Stimulated activated naive CD8-positive, alpha-beta T cell treated with anti-CD3 and anti-CD28 coated beads, Interleukin-15, amount 100 ng/mL, for 72 hours (primary cell): ENCODE measurements around the gene BEGAIN.
A peak's percentile ranks its signal among the peaks of the same experiment; 100 is the strongest.

Source experiments
- ATAC-seq: fragments of 150-1000 bp; cut with Tn5 transposase; 2 replicates; pipeline ENCODE4 v1.10.0; 2021; ENCODE audit warnings: mild to moderate bottlenecking, moderate library complexity
- DNase-seq, 2 donors: peaks; one replicate each; pipeline ENCODE4 v3.0.0; 2021 to 2022
- H3K27ac Mint-ChIP-seq, 2 donors: one replicate each; pipeline ENCODE4 v1.8.0; 2022; ENCODE audit warnings: mild to moderate bottlenecking in 2 of 2, mixed read lengths in 2 of 2, moderate library complexity in 2 of 2
- H3K27me3 Mint-ChIP-seq: one replicate; pipeline ENCODE4 v1.8.0; 2022; ENCODE audit warnings: mixed read lengths
- H3K4me1 Mint-ChIP-seq: one replicate; pipeline ENCODE4 v1.8.0; 2022; ENCODE audit warnings: mild to moderate bottlenecking, mixed read lengths
- H3K4me3 Mint-ChIP-seq, 2 donors: one replicate each; pipeline ENCODE4 v1.8.0; 2022; ENCODE audit warnings: mild to moderate bottlenecking in 2 of 2, mixed read lengths in 2 of 2, moderate library complexity in 1 of 2
- H3K9me3 Mint-ChIP-seq, 2 donors: one replicate each; pipeline ENCODE4 v1.8.0; 2022; ENCODE audit warnings: mixed read lengths in 2 of 2

The BEGAIN gene

GRCh38 chr14:100608064-100608463 is 20.8 kb upstream of the BEGAIN start:
- Mint-ChIP-seq H3K27ac (no peak overlapping the region), H3K4me3 (no peak overlapping the region), H3K9me3 (peaks cover 0 to 8% of the 10 kb centered on the region in 2 donors), H3K27me3 (peaks cover 22% of the 10 kb centered on the region), H3K4me1 (no peaks in the 10 kb centered on the region)
- no peak for DNase-seq
- no peak for ATAC-seq

GRCh38 chr14:100607611-100607956 is 20.4 kb upstream of the BEGAIN start:
- H3K4me1 Mint-ChIP-seq, result no peaks in the 10 kb centered on the region
- H3K27me3 Mint-ChIP-seq, result peaks cover 27% of the 10 kb centered on the region
- ATAC-seq (no peak), DNase-seq (no peak)
- peaks cover 3 to 12% of the 10 kb centered on the region in 2 donors for H3K9me3 Mint-ChIP-seq
- no peak overlapping the region for H3K4me3 Mint-ChIP-seq
- H3K27ac Mint-ChIP-seq, result no peak overlapping the region

GRCh38 chr14:100606687-100607610 is 19.7 kb upstream of the BEGAIN start:
- DNase-seq, result no peak
- no peaks in the 10 kb centered on the region for H3K4me1 Mint-ChIP-seq
- no peak overlapping the region for H3K27ac Mint-ChIP-seq
- H3K9me3 Mint-ChIP-seq, result peaks cover 9 to 18% of the 10 kb centered on the region in 2 donors
- H3K27me3 Mint-ChIP-seq, result peaks cover 33% of the 10 kb centered on the region
- no peak overlapping the region for H3K4me3 Mint-ChIP-seq
- no peak for ATAC-seq

GRCh38 chr14:100605706-100606686 is 18.8 kb upstream of the BEGAIN start:
- no peak for DNase-seq
- Mint-ChIP-seq H3K9me3 (peaks cover 17 to 28% of the 10 kb centered on the region in 2 donors), H3K4me3 (no peak overlapping the region), H3K27me3 (peaks cover 43% of the 10 kb centered on the region), H3K4me1 (no peaks in the 10 kb centered on the region), H3K27ac (no peak overlapping the region)
- no peak for ATAC-seq

GRCh38 chr14:100605230-100605629 is 18.0 kb upstream of the BEGAIN start:
- no peak overlapping the region for H3K4me3 Mint-ChIP-seq
- ATAC-seq (peak; percentile 26), DNase-seq (no peak)
- H3K4me1 Mint-ChIP-seq, result no peaks in the 10 kb centered on the region
- peaks cover 20 to 32% of the 10 kb centered on the region in 2 donors for H3K9me3 Mint-ChIP-seq
- H3K27me3 Mint-ChIP-seq, result peaks cover 46% of the 10 kb centered on the region
- H3K27ac Mint-ChIP-seq, result no peak overlapping the region

- no peak for DNase-seq
- peaks cover 20 to 32% of the 10 kb centered on the region in 2 donors for H3K9me3 Mint-ChIP-seq
- H3K27ac Mint-ChIP-seq, result no peak overlapping the region
- no peaks in the 10 kb centered on the region for H3K4me1 Mint-ChIP-seq
- no peak overlapping the region for H3K4me3 Mint-ChIP-seq
- ATAC-seq, result no peak
- peaks cover 51% of the 10 kb centered on the region for H3K27me3 Mint-ChIP-seq
Observed at GRCh38 chr14:100604709-100605108, 17.5 kb upstream of the BEGAIN start.

- no peak for DNase-seq
- H3K9me3 Mint-ChIP-seq, result peaks cover 20 to 32% of the 10 kb centered on the region in 2 donors
- H3K27me3 Mint-ChIP-seq, result peaks cover 57% of the 10 kb centered on the region
- no peaks in the 10 kb centered on the region for H3K4me1 Mint-ChIP-seq
- H3K4me3 Mint-ChIP-seq, result no peak overlapping the region
- no peak for ATAC-seq
- no peak overlapping the region for H3K27ac Mint-ChIP-seq
Observed at GRCh38 chr14:100604121-100604501, 16.9 kb upstream of the BEGAIN start.

GRCh38 chr14:100603341-100604120 is 16.3 kb upstream of the BEGAIN start:
- Mint-ChIP-seq H3K27ac (no peak overlapping the region), H3K27me3 (peaks cover 62% of the 10 kb centered on the region), H3K9me3 (peaks cover 20 to 32% of the 10 kb centered on the region in 2 donors), H3K4me3 (no peak overlapping the region), H3K4me1 (no peaks in the 10 kb centered on the region)
- ATAC-seq (no peak), DNase-seq (no peak)

- DNase-seq (no peak), ATAC-seq (no peak)
- no peak overlapping the region for H3K27ac Mint-ChIP-seq
- H3K27me3 Mint-ChIP-seq, result peaks cover 62% of the 10 kb centered on the region
- no peaks in the 10 kb centered on the region for H3K4me1 Mint-ChIP-seq
- H3K9me3 Mint-ChIP-seq, result peaks cover 20 to 32% of the 10 kb centered on the region in 2 donors
- H3K4me3 Mint-ChIP-seq, result no peak overlapping the region
Observed at GRCh38 chr14:100602621-100603230, 15.5 kb upstream of the BEGAIN start.

- H3K9me3 Mint-ChIP-seq, result peaks cover 20 to 32% of the 10 kb centered on the region in 2 donors
- H3K4me3 Mint-ChIP-seq, result no peak overlapping the region
- no peaks in the 10 kb centered on the region for H3K4me1 Mint-ChIP-seq
- no peak overlapping the region for H3K27ac Mint-ChIP-seq
- peaks cover 62% of the 10 kb centered on the region for H3K27me3 Mint-ChIP-seq
- DNase-seq, result no peak
- ATAC-seq, result no peak
Observed at GRCh38 chr14:100601914-100602313, 14.7 kb upstream of the BEGAIN start.

GRCh38 chr14:100601064-100601463 is 13.8 kb upstream of the BEGAIN start:
- ATAC-seq (no peak), DNase-seq (no peak)
- Mint-ChIP-seq H3K27ac (no peak overlapping the region), H3K4me3 (no peak overlapping the region), H3K9me3 (peaks cover 20 to 32% of the 10 kb centered on the region in 2 donors), H3K27me3 (peaks cover 57% of the 10 kb centered on the region), H3K4me1 (no peaks in the 10 kb centered on the region)

GRCh38 chr14:100599981-100600380 is 12.8 kb upstream of the BEGAIN start:
- H3K27me3 Mint-ChIP-seq, result peaks cover 58% of the 10 kb centered on the region
- H3K4me1 Mint-ChIP-seq, result no peaks in the 10 kb centered on the region
- DNase-seq (no peak), ATAC-seq (no peak)
- peaks cover 20 to 32% of the 10 kb centered on the region in 2 donors for H3K9me3 Mint-ChIP-seq
- H3K4me3 Mint-ChIP-seq, result no peak overlapping the region
- H3K27ac Mint-ChIP-seq, result no peak overlapping the region

- Mint-ChIP-seq H3K27ac (no peak overlapping the region), H3K27me3 (peaks cover 54% of the 10 kb centered on the region), H3K4me3 (no peak overlapping the region), H3K9me3 (no peaks in the 10 kb centered on the region), H3K4me1 (no peaks in the 10 kb centered on the region)
- no peak for ATAC-seq
- no peak for DNase-seq
Observed at GRCh38 chr14:100594625-100594951, 7.4 kb upstream of the BEGAIN start.

- Mint-ChIP-seq H3K9me3 (no peaks in the 10 kb centered on the region), H3K27me3 (peaks cover 51% of the 10 kb centered on the region), H3K4me3 (no peak overlapping the region), H3K4me1 (no peaks in the 10 kb centered on the region), H3K27ac (peak overlapping the region in 1 of 2 donors; percentile 41)
- no peak for ATAC-seq
- DNase-seq, result no peak
Observed at GRCh38 chr14:100593751-100594624, 6.8 kb upstream of the BEGAIN start.
